PC-3 (cell line): ENCODE measurements around the gene CRABP1.

Experiments used
- CTCF ChIP-seq: fragments of 300-600 bp; sonication (generic); conservative IDR thresholded peaks from 2 replicates; pipeline ENCODE4 v1.5.1; 2017; ENCODE audit warnings: antibody characterized with exemption, low read depth, mild to moderate bottlenecking, low read length
- EZH2phosphoT487 ChIP-seq: fragments of 300-600 bp; sonication (generic); IDR thresholded peaks from 2 replicates; pipeline ENCODE4 v1.6.1; 2018; ENCODE audit warnings: mild to moderate bottlenecking, antibody characterized with exemption, low read length, borderline replicate concordance

- TF ChIP-seq CTCF (no peak), EZH2phosphoT487 (no peak)
These were observed 19.1 kb downstream of the CRABP1 start for GRCh38 chr15:78359041-78359808.
